ENCODE results near the gene NSMCE1.
"Not testable (repeated sequence)": the region's sequence is repeated elsewhere in the genome, so short reads cannot be mapped to it uniquely, and the experiment has no call there.

The NSMCE1 gene

DNA sequence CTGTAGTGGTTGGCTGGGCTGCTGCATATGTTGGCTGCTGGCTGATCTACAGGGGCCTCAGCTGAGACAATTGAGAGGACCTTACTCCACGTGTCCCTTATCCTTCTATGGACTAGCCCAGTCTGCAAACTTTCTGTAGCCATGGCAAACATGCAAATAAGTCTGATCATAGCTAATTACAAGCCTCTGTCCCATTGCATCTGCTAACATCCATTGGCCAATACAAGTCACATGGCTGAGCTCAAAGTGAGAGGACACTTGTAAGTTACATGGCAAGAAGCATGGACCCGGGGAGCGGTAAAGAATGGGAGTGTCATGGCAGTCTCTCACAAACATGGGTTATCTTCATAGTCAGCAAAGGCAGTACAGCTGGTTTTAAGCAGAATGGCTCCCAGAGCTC lies 33.6 kb upstream of the NSMCE1 start:
- no peak for DNase-seq (ENCODE audit: low read depth)

DNA sequence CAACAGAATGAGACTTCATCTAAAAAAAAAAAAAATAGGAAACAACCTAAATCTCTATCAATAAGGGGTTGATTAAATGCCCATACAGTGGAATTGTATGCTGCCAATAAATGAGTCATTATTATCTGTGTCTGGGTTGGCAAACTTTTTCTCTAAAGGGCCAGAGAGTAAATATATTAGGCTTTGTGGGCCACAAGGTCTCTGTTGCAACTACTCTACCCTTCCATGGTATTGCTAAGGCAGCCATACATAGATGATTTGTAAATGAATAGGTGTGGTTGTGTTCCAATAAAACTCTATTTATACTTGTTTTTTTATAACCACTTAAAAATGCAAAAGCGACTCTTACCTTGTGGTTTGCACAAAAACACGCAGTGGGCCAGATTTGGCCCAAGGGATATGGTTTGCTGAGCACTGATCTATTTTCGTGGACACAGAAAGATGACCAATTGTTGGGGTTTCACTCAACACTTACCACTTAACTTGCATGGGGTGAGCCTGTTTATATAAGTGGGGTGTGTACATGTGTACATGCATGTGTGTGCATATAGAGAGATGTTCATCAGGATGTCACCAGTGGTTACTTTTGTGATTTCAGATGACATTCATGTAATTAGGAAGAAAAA lies 32.8 kb upstream of the NSMCE1 start:
- DNase-seq (ENCODE audit: low read depth) = no peak

DNA sequence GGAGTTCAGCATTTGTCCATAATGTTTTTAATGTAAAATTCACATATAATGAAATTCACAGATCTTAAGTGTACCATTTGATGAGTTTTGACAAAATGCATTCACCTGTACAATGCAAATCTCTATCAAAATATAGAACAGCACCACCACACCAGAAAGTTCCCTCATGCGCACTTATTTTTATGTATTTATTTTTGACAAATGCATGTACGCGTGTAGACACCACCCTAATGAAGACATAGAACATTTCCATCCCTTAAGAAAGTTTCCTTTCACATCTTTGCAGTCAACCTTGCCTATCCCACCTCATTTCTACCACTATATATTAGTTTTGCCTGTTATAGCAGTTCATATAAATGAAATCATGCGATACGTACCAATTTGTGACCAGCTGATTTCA lies 29.6 kb upstream of the NSMCE1 start:
- no peak for DNase-seq (ENCODE audit: low read depth)

DNA sequence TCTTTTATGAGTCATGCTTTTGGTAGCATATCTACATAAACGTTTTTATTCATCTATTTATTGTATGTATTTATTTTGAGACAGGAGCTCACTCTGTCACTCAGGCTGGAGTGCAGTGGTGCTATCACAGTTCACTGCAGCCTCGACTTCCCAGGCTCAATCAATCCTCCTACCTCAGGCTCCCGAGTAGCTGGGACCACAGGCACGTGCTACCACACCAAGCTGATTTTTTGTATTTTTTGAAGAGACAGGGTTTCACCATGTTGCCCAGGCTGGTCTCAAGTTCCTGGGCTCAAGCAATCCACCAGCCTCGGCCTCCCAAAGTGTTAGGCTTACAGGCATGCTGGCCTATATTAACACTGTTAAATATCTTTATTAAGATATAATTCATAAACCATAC lies 24.8 kb upstream of the NSMCE1 start:
- DNase-seq (ENCODE audit: low read depth) = no peak

DNA sequence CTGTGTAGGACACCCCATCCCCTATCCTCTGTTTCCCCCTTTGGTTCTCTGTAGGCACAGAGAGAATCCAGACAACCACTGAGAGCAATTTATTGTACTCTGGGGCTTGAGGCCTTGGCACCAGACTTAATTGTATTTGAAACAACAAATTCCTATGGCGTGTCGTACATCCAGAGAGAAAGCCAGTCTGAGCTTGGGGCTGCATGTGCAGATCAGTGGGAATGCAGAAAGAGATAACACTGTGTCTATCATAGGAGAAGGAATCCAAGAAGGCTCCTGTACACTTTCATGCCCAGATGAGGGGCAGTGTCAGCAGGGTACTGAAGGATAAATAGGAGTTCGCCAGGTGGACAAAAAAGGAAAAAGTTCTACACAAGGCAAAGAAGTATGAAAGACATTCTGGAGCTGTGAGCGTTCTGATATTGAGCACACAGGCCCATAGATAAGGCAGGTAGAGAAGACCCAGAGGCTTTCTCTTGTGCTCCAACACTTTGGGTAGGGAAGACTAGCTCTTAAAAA lies 23.2 kb upstream of the NSMCE1 start:
- no peak for DNase-seq (ENCODE audit: low read depth)

DNA sequence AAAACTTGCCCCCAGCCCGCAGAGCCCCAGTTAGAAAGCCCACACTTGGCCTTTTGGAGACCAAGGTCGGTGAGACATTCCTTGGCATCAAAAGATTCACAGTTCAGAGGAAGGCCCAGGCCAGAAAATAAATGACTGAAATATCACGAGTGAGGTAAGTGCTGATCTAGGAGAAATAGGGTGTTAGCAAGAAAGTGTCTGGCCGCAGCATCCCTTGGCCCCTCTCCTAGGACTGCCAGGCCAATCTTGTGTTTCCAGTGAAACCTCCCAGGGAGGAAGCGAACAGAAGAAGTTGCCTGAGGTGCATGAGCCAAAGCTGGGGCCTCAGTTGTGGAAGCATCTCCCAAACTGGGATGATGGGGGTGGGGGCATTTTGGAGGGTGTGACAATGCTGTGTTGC lies 22.5 kb upstream of the NSMCE1 start:
- DNase-seq (ENCODE audit: low read depth) = no peak

DNA sequence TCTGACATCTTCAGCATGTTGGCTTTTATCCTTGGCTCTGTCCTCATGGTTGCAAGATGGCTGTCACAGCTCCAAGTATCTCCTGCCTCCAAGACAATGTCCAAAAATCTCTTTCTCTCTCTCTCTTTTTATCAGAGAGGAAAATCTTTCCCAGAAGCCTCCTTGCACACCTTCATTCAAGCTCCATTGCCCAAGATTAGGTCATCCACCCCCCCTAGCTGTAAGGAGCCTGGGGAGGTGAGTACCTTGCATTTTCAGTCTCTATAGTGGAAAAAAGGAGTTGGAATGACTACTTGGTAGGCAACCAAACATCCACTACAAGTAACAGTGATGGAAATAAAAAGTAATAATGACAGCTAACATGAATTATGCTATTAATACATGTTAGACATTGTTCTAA lies 22.0 kb upstream of the NSMCE1 start:
- no peak for DNase-seq (ENCODE audit: low read depth)

DNA sequence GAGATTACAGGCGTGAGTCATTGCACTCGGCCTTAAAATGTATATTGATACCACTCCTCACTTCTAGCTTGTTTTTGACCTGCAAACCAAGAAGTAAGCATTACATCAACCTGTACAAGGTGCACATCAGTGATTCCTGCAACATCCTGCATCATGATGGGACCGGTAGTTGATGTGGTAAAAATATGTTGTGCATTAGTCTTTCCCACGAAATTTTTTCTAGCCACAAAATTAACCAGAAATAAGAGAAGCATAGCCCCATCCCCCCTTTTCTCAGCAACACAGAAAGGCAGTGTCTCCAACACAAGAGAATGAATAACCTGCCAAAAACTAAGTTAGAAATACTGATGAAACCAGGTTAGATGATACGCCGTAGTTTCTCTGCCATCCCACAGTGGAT lies 21.1 kb upstream of the NSMCE1 start:
- DNase-seq (ENCODE audit: low read depth) = no peak

DNA sequence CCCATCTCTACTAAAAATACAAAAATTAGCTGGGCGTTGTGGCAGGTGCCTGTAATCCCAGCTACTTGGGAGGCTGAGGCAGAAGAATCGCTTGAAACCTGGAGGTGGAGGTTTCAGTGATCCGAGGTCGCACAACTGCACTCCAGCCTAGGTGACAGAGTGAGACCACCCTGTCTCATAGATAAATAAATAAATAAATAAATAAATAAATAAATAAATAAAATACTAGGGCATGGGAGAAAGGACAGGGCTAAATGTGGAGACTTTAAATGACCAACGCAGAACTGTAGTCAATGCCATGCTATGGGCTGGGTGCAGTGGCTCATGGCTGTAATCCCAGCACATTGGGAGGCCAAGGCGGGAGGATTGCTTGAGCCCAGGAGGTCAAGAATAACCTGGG lies 19.7 kb upstream of the NSMCE1 start:
- DNase-seq (ENCODE audit: low read depth) = not testable (repeated sequence)

DNA sequence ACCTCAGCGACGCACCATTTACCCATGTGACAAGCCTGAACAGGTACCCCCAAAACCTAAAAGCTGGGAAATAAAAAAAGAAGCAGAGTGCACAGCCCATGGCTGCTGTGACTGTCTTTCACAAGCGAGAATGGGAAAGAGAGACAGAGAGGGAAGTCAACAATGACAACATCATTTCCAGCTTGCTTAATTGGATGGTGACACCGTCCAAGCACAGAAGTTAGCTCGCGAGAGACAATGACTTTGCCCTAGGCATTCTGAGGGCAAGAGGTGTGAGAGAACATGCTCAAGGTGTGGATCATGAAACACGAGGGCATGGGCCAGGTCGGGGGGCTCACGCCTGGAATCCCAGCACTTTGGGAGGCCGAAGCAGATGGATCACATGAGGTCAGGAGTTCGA lies 19.3 kb upstream of the NSMCE1 start:
- DNase-seq (ENCODE audit: low read depth) = no peak

DNA sequence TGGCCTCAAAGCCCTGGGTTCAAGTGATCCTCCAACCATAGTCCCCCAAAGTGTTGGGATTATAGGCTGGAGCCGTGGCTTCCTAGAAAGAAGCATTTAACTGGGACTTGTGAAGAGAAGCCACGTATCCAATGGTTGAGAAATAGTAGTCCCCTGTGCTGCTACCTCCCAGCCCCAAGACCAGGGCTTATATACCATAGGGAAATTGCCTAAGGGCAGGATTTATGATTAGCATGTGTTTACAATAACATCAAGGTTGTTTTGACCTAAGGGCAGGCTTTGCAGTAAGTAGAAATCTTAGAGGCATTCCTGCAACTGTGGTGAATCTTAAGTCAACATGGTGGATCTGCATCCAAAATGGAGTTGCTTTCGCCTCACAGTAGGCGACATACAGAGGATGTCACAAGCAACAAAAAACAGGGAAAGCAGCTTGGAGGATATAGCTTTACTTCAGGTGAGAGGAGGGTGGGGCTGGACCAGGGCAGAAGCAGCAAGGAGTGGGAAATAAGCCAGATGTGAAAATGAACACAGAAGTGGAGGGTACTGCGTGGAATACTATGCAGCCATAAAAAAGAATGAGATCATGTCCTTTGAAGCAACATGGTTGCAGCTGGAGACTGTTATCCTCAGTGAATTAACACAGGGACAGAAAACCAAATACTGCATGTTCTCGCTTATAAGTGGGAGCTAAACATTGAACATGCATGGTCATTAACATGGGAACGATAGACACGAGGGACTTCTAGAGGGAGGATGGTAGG lies 18.7 kb upstream of the NSMCE1 start:
- no peak for DNase-seq (ENCODE audit: low read depth)

DNA sequence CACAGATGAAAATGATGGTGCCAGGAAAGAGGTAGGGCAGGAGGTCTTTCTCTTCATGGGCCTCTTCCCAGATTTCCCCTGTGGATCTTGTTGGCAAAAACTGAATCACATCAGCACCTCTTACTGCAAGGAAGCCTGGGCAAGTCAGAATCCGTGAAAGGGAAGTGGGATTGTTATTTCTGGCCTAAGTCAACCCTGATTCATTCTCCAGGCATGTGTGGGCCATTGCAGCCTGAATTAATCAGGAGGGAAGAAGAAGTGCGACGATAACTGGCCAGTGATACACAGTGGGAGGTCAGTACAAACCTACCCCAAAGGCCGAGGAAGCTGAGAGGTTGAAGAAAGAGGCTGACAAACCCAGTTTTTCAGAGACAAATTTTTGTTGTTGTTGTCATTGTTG lies 17.9 kb upstream of the NSMCE1 start:
- DNase-seq (ENCODE audit: low read depth) = no peak

DNA sequence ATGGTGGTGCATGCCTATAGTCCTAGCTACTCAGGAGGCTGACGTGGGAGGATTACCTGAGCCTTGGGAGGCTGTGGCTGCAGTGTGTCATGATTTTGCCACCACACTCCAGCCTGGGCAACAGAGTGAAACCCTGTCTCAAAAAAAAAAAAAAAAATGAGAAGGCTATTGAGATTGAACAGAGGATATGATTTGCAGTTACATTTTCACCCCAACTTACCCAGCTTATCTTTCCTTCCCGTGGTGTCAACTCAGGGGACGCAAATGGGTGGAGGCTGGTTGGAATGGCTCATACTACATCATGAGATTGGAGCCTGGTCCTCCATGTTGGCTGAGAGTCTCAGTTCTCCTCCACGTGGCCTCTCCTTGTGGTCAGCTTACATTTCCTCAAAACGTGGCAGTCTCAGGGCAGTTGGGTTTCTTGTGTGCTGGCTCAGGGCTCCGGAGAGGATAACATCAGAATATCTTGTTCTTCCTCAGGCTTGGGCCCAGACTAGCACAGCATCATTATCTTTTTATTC lies 17.2 kb upstream of the NSMCE1 start:
- DNase-seq (ENCODE audit: low read depth) = no peak

DNA sequence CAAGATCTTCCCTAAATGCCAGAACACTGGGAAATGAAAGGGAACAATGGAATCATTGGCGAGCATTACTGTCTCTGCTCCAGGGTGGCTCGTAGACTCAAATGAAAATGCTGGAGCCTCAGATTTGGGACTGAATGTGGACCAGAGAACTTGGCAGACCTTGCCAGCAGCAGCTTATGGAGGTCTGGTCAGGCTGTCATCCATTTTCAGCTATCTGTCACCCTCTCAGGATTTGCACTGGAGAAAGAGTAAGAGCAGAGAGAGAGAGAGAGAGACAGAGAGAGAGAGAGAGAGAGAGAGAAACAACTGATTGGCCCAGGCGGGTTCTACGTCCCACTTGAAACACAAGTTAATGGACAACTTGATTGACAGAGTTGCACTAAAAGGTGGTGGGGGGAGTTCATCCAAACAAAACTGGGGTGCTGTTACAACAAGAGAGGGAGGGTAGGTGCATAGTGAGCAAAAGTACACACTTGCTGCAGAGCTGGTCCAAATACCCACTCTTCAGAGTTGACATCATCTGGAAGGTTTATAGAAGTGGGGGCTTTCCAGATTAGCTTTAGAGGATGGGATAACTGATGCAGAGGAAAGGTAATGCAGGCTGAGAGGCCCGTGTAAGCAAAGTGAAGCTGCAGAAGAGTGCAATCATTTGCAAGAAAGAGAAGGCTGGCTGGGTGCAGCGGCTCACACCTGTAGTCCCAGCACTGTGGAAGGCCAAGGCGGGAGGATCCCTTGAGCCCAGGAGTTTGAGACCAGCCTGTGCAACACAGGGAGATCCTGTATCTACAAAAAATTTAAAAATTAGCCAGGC lies 16.5 kb upstream of the NSMCE1 start:
- no peak for DNase-seq (ENCODE audit: low read depth)

DNA sequence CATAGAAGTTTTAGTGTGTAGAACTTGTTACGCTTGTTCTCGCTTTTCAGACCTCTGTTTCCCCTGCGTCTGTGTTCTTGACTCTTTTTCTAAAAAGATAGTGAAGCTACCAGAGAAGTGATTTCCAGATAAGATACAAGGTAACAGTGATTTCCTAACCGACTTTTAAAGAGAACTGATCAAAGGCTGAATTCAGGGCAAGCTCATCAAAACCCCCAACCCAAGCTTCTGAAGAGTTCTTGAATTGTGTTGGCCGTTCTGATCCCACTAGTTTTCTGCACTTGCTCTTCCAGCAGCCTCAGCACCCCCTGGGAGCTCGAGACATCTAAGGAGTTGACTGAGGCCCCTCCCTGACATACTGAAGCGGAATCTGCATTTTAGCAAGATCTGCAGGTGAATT lies 12.7 kb upstream of the NSMCE1 start:
- DNase-seq (ENCODE audit: low read depth) = no peak

DNA sequence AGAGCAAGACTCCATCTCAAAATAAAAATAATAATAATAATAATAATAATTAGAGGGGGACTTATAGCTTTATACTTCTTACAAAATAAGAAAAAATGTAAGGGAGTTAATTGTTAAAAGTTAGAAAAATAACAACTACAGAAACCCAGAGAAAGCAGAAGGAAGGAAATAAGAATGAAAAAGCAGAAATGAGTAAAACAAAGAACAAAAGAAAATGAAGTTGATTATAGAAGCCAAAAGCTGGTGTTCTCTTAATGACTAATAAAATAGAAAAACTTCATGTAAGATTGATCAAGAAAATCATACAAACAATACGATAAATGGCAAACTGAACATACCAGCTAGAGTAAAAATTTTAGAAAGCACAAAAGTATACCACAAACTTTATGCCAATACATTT lies 6.8 kb upstream of the NSMCE1 start:
- DNase-seq (ENCODE audit: low read depth) = no peak

DNA sequence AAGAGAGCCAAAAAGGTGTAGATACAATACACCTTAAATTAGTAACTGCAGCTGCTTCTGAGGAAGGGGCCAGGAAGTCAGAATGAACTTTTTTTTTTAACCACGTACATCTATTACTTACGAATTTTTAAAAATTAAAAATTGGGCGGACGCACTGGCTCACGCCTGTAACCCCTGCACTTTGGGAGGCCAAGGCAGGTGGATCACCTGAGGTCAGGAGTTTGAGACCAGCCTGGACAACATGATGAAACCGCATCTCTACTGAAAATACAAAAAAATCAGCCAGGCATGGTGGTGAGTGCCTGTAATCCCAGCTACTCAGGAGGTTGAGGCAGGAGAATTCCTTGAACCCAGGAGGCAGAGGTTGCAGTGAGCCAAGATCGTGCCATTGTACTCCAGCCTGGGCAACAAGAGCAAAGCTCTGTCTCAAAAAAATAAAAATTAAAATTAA lies 5.9 kb upstream of the NSMCE1 start:
- not testable (repeated sequence) for DNase-seq (ENCODE audit: low read depth)

DNA sequence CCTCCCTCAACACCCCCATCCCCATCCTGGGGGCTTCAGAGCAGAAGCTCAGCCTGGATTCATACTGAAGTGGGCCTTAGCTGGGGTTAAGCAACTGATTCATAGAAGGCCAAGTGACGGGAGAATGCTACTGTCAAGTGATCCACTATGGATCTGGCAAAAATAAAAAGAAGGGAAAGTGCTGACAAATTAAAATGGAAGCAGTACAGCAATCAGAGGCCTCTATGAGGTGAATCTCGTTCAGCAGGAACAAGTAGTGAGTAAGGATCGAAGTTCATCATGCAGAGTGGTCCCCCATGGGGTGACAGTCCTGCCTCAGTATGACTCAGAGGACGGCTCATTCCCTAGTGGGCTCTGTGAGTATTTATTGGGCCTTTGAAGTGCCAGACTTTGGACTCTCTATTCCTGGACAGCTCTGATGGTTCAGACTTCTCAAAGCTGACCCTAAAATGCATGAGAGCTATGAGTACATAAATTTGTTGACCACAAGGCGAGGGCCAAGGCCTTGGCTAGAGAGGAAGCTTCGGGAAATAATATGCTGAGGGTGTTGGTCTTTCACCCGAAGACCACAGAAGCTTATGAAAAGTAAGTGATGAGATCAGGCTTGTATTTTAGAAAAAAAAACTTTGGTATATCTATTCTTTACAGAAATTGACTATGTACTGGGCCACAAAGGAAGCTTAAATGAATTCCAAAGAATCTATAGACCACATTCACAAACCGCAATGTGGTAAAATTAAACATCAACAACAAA lies 5.3 kb upstream of the NSMCE1 start:
- no peak for DNase-seq (ENCODE audit: low read depth)

DNA sequence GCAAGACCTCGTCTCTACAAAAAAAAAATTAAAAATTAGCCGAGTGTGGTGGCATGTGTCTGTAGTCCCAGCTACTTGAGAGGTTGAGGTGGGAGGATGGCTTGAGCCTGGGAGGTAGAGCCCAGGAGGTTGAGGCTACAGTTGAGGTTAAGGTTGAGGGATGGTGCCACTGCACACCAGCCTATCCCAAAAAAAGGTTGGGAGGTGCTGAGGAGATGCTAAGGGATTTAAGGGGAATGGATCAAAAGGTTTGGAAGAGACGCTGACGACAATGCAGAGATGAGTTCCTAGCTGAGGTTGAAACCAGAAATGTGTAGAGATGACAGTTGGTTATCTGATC lies 4.7 kb upstream of the NSMCE1 start:
- DNase-seq (ENCODE audit: low read depth) = no peak

DNA sequence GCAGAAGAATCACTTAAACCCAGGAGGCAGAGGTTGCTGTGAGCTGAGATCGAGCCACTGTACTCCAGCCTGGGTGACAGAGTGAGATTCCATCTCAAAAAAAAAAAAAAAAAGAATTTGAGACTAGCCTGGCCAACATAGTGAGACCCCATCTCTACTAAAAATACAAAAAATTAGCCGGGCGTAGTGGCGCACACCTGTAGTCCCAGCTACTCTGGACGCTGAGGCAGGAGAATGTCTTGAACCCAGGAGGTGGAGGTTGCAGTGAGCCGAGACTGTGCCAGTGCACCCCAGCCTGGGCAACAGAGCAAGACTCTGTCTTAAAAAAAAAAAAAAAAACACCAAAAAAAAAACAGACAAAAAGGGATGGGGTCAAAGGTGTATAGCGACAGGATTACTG lies 4.1 kb upstream of the NSMCE1 start:
- not testable (repeated sequence) for DNase-seq (ENCODE audit: low read depth)

DNA sequence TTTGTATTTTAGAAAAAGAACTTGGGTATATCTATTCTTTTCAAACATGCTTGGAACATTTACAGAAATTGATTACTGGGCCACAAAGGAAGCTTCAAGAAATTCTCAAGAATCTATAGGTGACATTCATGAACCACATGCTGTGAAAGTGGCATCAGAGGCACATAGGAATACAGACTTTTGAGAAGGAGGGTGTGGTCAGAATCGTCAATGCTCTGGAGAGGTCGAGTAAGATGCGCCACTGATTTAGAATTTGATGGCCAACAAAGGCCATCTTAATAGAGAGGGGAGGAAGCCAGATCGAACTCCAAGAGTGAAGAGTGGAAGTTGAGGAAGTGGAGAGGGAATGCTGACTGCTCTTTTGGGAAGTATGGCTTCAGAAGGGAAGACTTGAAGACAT lies 3.5 kb upstream of the NSMCE1 start:
- no peak for DNase-seq (ENCODE audit: low read depth)

DNA sequence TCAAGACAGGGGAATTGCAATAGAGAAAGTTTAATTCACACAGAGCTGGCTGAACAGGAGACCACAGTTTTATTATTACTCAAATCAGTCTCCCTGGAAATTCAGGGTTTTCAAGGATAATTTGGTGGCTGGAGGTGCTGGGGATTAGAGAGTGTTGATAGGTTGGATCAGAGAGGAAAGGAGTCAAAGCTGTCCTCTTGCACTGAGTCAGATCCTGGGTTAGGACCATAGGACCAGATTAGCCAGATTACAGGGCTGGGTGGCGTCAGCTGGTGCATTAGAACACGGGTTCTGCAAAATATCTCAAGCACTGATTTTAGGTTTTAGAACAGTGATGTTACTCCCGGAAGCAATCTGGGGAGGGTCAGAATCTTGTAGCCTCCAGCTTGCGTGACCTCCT lies 1.8 kb upstream of the NSMCE1 start:
- DNase-seq (ENCODE audit: low read depth) = no peak
